Measurements from ENCODE around the gene LUZP1. TPM values are rescaled to one million over a fixed set of nuclear protein-coding genes. Genes with fewer than 3 reads are reported as not detected.

LUZP1 gene
- total RNA-seq, 2 donors from 2014 or later, result 31.7 to 55.7 TPM

DNA sequence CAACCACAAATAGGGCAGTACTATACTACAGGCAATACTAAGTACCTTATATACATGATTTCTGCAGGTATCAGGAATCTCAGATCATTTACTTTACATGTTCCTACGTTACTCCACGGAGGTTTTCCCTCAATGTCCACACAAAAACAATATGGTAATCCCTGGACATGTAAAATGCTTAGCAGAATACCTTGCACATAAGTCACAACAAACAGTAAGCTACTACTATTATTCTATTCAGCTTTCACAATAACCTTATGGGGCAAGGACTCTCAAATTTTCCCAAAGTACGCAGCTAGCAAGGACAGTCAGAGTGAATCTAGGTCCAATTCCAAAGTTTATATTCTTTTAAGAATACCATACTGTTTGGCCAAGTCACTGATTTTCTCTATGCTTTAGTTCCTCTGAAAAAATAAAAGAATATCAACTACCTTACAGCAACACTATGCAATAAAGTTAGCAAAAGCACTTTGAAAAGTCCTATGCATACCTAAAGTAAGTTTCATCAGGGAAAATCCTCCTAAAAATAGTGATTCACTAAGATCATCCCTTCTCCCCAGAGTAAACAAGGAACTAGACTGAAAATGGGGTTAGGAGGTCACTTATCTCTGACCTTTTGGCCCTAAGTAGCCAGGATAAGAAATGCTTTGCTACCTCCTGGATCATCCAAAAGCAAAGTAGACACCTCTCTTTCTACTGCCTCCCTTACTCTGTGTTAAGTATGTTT lies 67.4 kb downstream of the LUZP1 start:
- peak in 1 of 2 donors; percentile 11 for ATAC-seq
- intact Hi-C loops (cut with DNase I), result no loop called here
- DNase-seq, result no peak

- DNase-seq (no peak), ATAC-seq (peak; percentile 44 to 76)
- intact Hi-C loops (cut with DNase I), result no loop called here
Observed at GRCh38 chr1:23100074-23100748, 68.4 kb downstream of the LUZP1 start.

- intact Hi-C loops (cut with DNase I), result loop anchor here (2.0 kb wide), 1 partner anchor 86 kb away; no protein-coding TSS in a partner anchor
- no peak for DNase-seq
- ATAC-seq, result no peak
Observed at GRCh38 chr1:23099171-23099536, 69.5 kb downstream of the LUZP1 start.

- ATAC-seq (peak; percentile 55 to 74), DNase-seq (peak; percentile 39)
- intact Hi-C loops (cut with DNase I), result loop anchor here (2.0 kb wide), 1 partner anchor 86 kb away; no protein-coding TSS in a partner anchor
Observed at GRCh38 chr1:23098463-23099170, 70.0 kb downstream of the LUZP1 start.

DNA sequence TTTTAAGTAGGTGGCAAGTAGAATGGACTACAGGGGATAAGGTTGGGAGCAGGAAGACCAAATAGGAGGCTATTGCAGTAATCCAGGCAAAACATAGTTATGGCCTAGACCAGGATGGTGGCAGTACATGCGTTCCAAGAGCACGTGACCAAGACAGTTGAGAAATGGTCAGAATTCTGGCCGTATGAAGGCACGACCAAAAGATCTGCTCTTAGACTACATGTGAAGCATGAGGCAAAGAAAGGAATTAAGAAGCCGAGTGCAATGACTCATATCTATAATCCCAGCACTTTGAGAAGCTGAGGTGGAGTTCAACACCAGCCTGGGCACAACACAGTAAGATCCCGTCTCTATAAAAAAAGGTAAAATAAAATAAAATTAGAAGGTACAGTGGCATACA lies 71.3 kb downstream of the LUZP1 start:
- DNase-seq (no peak), ATAC-seq (no peak)
- intact Hi-C loops (cut with DNase I), result no loop called here

DNA sequence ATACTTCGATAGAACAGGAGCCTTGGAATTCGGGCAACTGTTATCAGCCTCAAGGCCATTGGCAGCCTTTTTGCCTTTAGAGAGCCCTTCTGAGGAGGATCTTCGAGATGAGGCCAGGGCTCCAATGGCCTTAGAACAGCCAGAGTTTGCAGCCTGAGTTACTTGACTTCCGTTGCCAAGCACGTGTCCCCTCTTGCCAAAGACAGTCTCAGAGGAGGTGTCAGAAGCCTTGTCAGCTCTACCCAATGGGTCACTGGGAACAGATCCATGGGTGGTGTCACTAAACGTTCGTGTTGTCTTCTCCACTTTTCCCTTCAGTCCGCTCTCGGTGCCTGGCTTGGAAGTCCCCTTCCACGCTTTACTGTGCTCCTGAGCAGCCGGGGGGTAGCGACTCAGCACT lies 76.2 kb downstream of the LUZP1 start:
- DNase-seq (no peak), ATAC-seq (peak; percentile 28 to 78)
- intact Hi-C loops (cut with DNase I), result loop anchor here in 1 of 2 donors (5.0 kb wide), 1 partner anchor 185 kb away; no protein-coding TSS in a partner anchor

- no peak for DNase-seq
- intact Hi-C loops (cut with DNase I), result loop anchor here in 1 of 2 donors (5.0 kb wide), 1 partner anchor 186 kb away; no protein-coding TSS in a partner anchor
Observed at GRCh38 chr1:23091545-23091944, 77.1 kb downstream of the LUZP1 start.

GRCh38 chr1:23090056-23090455 lies 78.6 kb downstream of the LUZP1 start:
- DNase-seq, result no peak
- no peak for ATAC-seq
- intact Hi-C loops (cut with DNase I), result loop anchor here in 1 of 2 donors (5.0 kb wide), 1 partner anchor 187 kb away; no protein-coding TSS in a partner anchor

More at GRCh38 chr1:23091545-23091944, 77.1 kb downstream of the LUZP1 start:
- no peak for ATAC-seq

- DNase-seq (no peak), ATAC-seq (no peak)
- intact Hi-C loops (cut with DNase I), result no loop called here
Observed at GRCh38 chr1:23088027-23088426, 80.6 kb downstream of the LUZP1 start.

GRCh38 chr1:23085696-23086095 lies 83.0 kb downstream of the LUZP1 start:
- ATAC-seq (no peak), DNase-seq (no peak)
- intact Hi-C loops (cut with DNase I), result no loop called here

GRCh38 chr1:23084880-23085279 lies 83.8 kb downstream of the LUZP1 start:
- intact Hi-C loops (cut with DNase I), result no loop called here
- ATAC-seq (no peak), DNase-seq (no peak)

DNA sequence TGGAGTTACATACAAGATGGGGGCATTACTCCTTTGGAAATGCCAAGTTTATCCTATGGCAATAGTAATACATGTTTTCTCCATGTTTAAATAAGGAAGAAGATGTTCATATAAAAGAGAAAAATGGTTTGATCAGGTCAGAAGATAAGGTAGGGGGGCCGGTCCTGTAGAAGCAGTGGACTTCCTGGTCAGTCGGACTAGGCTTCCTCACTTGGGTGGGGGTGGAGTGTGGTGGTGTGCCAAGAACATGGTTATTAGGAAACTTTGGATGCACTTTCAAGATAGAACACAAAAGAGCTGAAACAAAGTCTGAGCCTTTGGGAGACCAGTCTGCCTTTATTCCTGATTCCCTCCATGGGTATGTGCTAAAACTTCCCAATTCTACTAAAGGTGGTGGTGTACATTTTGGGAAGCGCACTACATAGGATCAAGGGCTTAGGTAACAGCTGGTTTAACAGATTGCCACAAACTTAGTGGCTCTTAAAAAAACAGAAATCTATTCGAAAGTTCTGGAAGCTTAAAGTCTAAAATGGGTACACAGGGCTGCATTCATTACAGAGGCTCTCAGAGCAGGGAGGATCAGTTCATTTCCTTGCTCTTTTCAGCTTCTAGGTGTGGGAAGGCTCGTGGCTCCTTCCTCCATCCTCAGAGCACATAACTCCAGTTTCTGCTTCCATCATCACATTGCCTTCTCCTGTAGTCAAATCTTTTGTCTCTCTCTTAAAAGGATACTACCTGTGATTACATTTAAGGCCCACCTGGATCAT lies 84.8 kb downstream of the LUZP1 start:
- DNase-seq, result peak; percentile 54
- ATAC-seq, result peak; percentile 59 to 67
- intact Hi-C loops (cut with DNase I), result no loop called here

- ATAC-seq, result no peak
- intact Hi-C loops (cut with DNase I), result no loop called here
Observed at GRCh38 chr1:23081376-23081775, 87.3 kb downstream of the LUZP1 start.

DNA sequence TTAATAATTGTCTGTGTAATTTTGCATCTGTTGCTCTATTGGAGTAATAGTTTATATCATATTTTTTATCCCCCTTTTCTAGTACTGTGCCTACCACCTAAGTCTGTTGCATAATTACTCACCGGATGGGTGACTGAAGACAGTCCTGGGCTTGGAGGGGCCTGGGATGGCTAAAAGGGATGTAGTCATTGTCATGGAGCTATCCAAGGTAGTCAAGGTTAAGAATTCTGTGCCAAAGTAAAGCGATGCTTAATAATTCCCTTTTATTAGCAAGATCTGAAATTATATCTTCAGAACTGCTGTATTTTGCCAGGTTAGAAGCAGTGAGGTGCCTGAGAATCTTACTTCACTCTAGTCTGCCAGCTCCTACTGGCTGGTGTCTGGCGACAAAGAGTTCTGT lies 87.8 kb downstream of the LUZP1 start:
- intact Hi-C loops (cut with DNase I), result no loop called here
- ATAC-seq (no peak), DNase-seq (no peak)

More at GRCh38 chr1:23081376-23081775, 87.3 kb downstream of the LUZP1 start:
- DNase-seq, result no peak

- intact Hi-C loops (cut with DNase I), result no loop called here
- no peak for ATAC-seq
- no peak for DNase-seq
Observed at GRCh38 chr1:23079025-23079424, 89.6 kb downstream of the LUZP1 start.

- ATAC-seq, result no peak
- no peak for DNase-seq
- intact Hi-C loops (cut with DNase I), result no loop called here
Observed at GRCh38 chr1:23074012-23074411, 94.6 kb downstream of the LUZP1 start.

DNA sequence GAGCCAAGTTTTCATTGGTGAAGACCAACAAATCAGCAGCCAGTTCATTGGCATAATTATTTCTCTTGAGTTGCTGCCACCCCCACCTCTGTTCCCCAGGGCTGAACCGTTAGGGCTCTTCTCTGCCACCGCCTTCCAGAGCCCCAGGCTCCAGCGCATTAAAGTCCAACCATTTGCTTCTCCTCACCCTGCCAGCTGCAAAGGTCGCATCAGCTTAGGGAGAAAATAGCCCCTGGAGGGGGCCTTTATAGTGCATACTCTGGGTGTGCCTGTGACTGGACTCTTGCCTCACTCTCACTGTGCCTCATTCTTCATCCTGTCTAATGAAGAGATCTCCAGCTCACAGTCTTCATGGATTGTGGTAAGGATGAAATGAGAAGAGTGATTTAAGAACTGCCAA lies 99.0 kb downstream of the LUZP1 start:
- intact Hi-C loops (cut with DNase I), result no loop called here
- ATAC-seq (no peak), DNase-seq (no peak)

- no peak for ATAC-seq
- intact Hi-C loops (cut with DNase I), result no loop called here
- no peak for DNase-seq
Observed at GRCh38 chr1:23069149-23069548, 99.5 kb downstream of the LUZP1 start.

- ATAC-seq (no peak), DNase-seq (no peak)
- intact Hi-C loops (cut with DNase I), result no loop called here
Observed at GRCh38 chr1:23066075-23066474, 102.6 kb downstream of the LUZP1 start.
